DMS114 treated with DMSO at 0.1 percent for 48 hours (cell line): Measurements from ENCODE around the gene CCDC12.

Experiments
- DNase-seq: peaks from one replicate; lab custom pipeline; 2025; ENCODE audit not compliant: unreplicated experiment; lab: John Stamatoyannopoulos, UW

The CCDC12 gene

GRCh38 chr3:46939578-46940445 lies 36.7 kb downstream of the CCDC12 start:
- DNase-seq, result no peak

- DNase-seq, result no peak
These were observed 38.4 kb downstream of the CCDC12 start for GRCh38 chr3:46938118-46938517.

- no peak for DNase-seq
These were observed 39.8 kb downstream of the CCDC12 start for GRCh38 chr3:46936733-46937250.

- no peak for DNase-seq
These were observed 40.5 kb downstream of the CCDC12 start for GRCh38 chr3:46935989-46936558.

DNA sequence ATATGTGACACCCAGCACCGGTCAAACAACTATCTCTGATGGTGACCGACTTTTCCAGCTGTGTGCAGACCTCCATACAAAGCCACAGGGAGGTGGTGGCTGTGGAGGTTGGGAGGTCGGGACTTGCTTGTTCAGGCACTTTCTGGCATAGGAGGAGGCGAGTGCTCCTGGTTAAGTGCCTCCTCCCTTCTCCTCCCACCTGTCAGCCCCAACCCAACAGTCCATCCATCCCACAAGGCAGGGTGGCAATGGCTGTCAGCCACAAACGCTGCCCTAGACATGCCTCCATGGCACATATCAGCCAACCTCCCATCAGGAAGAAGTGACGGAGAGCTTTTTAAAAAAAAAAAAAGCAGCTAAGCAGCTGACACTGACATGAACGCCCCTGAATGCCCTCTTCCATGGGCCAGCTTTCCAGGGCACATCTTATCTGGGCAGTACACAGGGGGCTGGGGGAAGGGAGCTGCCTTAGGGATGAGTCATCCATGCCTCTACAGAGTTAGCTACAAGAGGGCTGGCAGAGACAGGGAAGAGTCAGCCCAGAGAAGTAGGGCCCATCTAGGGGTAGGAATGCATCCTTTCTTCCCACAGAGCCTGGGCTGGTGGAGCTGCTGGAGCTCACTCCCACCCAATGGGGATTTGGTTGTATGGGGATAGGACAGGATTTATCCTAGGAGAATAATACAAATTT lies 41.2 kb downstream of the CCDC12 start:
- DNase-seq, result no peak

DNA sequence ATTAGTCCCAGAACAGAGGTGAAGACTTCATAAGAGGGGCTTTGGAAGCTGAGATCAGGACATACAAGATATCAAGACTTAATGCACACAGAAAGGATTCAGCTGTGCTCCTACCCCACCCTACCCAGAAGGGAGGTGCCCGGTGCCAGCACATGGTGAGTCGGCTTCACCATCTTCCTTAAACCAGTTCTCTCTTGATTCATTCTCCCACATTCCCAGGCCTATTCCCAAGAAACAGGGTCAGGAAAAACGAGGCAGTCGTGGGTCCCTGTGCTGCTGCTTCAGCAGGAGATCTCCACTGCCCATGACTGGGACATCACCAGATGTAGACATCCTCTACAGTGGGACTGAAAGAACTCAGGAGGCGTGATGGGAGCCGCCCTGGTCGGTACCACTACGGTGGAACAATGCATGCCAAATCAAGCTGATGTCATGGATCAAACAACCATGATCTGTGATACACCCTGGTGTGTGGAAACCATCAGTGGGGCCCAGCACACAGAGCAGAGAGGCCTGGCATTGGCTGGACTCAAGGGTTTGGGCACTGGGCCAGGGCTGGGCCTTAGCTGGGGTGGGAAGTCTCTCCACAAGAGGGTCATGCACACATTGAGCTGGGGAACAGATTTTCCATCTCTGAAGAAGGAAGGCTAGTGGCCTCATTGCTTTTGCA lies 41.9 kb downstream of the CCDC12 start:
- no peak for DNase-seq

- no peak for DNase-seq
These were observed 42.5 kb downstream of the CCDC12 start for GRCh38 chr3:46934072-46934471.

GRCh38 chr3:46933261-46933660 lies 43.3 kb downstream of the CCDC12 start:
- DNase-seq, result no peak

GRCh38 chr3:46932455-46933225 lies 43.9 kb downstream of the CCDC12 start:
- DNase-seq, result no peak

DNA sequence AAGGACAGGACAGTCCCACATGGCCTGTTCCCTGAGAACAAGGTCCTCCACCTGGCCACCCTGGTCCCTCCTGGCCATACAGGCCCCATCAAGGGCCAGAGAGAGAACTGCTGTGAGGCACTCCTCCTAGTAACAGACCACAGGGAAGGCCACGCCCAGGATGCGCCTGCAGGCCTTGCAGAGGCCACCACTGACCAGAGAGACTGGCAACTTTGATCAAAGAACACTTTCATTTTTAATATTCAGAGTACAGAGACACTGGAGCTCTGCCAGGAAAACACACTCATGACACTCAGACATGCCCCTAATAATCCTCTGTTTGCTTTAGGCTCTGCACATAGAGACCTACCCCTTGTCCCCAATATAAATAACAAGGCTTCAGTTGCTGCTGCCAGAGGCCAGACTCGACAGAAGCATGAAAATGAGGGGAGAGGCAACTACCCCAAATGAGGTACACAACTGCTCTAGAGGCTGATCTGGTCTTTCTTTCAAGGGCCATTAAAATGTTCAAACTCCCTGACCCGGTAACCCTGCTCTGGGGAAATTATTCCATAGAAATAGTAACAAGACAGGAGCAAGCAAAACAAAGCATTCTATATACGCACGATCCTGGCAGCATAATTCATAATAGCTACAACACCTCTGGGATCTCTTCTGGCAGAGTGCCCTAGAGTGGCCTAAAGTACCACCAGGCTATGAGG lies 44.8 kb downstream of the CCDC12 start:
- no peak for DNase-seq

DNA sequence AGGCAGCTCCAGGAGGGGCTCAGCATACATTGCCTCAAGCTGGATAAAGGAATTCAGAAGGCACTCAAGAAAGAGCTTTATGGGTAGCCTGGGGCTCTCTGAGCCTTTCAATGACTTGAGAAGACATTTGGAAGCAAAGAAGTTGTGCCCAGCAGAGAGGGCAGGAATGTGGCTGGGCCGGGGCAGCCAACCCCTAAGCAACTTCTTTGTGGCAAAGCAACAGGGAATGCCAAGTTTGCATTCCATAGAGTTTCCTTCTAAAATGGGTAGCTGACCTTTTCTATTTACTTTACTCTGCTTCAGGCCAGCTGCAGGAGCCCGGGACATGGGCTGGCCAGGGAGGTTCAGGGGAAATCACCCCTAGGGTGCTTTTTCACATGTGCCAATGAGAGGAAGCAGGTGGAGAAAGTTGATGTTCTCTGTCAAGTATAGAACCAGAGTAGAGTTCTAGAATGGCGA lies 45.6 kb downstream of the CCDC12 start:
- no peak for DNase-seq

- DNase-seq, result no peak
These were observed 46.2 kb downstream of the CCDC12 start for GRCh38 chr3:46930166-46930944.

GRCh38 chr3:46929324-46929723 lies 47.2 kb downstream of the CCDC12 start:
- DNase-seq, result no peak

GRCh38 chr3:46928282-46928681 lies 48.3 kb downstream of the CCDC12 start:
- no peak for DNase-seq

GRCh38 chr3:46927718-46928073 lies 48.8 kb downstream of the CCDC12 start:
- DNase-seq, result no peak

DNA sequence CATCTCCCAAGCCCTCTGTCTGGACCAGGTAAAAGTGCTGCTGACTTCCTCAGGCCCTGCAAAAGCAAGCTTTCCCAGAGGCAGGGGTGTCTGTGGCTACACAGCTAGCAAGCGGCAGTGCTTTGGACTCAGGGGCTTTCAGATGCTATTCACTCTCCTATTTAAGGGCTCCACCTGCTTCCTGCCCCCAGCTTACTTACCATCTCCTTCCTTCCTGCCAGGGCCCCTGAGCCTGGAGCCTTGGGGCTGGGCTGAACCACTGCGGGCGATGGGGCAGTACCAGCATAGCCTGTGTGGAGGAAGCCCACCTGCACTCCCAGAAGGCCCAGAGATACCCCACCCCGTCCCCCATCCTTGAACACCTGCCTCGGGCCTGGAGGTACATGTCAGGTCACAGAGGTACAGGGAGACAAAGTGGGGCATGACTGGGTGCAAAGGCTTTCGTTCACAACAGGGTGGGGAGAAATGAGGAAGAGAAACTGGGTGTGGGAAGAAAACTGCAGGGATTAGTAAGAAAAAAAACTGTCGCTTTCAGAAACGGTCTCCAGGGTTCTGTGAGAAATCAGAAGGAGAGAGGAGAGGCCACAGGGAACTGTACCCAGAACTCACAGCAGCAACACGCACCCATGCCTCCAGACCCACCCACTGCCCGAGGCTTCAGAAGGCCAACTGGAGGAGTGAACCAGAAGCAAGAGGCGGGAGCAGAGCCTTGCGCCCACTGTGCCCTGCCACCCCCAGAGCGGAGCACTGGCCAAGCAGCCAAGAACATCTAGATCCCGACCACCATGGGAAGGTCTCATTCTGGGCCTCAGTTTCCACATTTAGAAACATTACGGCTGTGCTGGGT lies 49.5 kb downstream of the CCDC12 start:
- no peak for DNase-seq

GRCh38 chr3:46926447-46926846 lies 50.1 kb downstream of the CCDC12 start:
- no peak for DNase-seq

DNA sequence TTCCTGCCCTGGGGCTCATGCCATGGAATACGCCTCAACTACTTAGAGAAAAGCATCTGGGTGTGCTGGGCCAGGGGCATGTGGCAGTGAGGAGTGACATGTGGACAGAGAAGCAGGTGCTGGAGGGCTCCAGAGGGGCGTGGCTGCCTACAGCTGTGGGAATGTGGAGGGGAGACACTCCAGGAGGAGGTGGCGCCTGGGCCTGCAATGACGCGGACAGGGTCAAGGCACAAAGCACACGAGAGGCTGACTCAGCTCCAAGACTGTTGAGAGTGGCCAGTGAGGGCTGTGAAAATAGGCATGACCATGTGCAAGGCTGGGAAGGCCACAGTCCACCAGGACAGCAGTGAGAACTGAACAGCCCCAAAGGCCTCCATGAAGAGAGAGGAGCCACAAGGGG lies 50.5 kb downstream of the CCDC12 start:
- DNase-seq, result no peak
